ENCODE measurements around the gene MT3. TPM values are rescaled to one million over a fixed set of nuclear protein-coding genes. Genes with fewer than 3 reads are reported as not detected.

Gene MT3
- total and polyA plus RNA-seq, 2 of the 13 experiments (the other 11 are each of a cell fraction or from before 2014, with no cell fraction given), result not detected

DNA sequence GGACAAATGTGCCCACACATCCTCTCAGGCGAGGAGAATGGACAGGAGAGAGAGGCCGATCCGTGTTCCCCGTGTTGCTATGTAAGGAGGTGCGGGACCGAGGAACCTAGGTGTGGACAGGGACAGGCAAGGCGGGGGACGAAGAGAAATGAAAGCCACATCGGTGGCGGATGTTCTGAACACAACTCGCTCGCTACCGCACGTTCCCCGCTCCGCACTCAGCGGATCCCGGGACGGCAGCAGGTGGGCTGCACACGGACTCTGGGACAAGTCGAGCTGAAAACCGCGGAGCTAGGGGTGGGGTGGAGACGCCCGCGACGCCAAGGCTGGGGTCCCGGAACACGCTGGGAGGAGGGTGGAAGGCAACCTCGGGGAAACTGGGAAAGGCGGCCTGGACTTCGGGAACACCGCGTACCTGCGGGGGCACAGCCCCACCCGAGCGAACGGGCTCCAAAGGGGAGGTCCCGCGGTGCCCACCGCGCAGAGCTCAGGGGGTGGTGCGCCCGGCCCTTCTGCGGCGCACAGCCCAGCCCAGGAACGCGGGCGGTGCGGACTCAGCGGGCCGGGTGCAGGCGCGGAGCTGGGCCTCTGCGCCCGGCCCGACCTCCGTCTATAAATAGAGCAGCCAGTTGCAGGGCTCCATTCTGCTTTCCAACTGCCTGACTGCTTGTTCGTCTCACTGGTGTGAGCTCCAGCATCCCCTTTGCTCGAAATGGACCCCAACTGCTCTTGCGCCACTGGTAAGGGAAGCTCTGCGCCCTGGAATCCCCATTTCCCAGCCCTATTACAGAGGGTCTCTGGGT is 36.0 kb downstream of the MT3 start, which contains the start of gene MT1E (continued):
- TF ChIP-seq, protein P1, sequence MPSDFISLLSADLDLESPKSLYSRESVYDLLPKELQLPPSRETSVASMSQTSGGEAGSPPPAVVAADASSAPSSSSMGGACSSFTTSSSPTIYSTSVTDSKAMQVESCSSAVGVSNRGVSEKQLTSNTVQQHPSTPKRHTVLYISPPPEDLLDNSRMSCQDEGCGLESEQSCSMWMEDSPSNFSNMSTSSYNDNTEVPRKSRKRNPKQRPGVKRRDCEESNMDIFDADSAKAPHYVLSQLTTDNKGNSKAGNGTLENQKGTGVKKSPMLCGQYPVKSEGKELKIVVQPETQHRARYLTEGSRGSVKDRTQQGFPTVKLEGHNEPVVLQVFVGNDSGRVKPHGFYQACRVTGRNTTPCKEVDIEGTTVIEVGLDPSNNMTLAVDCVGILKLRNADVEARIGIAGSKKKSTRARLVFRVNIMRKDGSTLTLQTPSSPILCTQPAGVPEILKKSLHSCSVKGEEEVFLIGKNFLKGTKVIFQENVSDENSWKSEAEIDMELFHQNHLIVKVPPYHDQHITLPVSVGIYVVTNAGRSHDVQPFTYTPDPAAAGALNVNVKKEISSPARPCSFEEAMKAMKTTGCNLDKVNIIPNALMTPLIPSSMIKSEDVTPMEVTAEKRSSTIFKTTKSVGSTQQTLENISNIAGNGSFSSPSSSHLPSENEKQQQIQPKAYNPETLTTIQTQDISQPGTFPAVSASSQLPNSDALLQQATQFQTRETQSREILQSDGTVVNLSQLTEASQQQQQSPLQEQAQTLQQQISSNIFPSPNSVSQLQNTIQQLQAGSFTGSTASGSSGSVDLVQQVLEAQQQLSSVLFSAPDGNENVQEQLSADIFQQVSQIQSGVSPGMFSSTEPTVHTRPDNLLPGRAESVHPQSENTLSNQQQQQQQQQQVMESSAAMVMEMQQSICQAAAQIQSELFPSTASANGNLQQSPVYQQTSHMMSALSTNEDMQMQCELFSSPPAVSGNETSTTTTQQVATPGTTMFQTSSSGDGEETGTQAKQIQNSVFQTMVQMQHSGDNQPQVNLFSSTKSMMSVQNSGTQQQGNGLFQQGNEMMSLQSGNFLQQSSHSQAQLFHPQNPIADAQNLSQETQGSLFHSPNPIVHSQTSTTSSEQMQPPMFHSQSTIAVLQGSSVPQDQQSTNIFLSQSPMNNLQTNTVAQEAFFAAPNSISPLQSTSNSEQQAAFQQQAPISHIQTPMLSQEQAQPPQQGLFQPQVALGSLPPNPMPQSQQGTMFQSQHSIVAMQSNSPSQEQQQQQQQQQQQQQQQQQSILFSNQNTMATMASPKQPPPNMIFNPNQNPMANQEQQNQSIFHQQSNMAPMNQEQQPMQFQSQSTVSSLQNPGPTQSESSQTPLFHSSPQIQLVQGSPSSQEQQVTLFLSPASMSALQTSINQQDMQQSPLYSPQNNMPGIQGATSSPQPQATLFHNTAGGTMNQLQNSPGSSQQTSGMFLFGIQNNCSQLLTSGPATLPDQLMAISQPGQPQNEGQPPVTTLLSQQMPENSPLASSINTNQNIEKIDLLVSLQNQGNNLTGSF (CRISPR knock-in tag; IDR thresholded peaks at IDR 0.05), result no peak
- 0 out of 2 replicates have a peak, but pooled peaks have one; percentile 10 for TF ChIP-seq ZNF619 (CRISPR knock-in tag; IDR thresholded peaks at IDR 0.05)
- TF ChIP-seq REL (CRISPR knock-in tag; conservative IDR thresholded peaks at IDR 0.05), result peak; percentile 26; the same call in 1 of the 2 replicates
- peak; percentile 74; the same call in 1 of the 2 replicates for TF ChIP-seq TOPORS (CRISPR knock-in tag; IDR thresholded peaks at IDR 0.05)
- TF ChIP-seq ZMYM3 (CRISPR knock-in tag; IDR thresholded peaks at IDR 0.05), result no peak
- TF ChIP-seq ZBTB20 (CRISPR knock-in tag; IDR thresholded peaks at IDR 0.05; ENCODE audit: borderline replicate concordance, low read depth), result no peak
- peak; percentile 60 for TF ChIP-seq HDAC2 (CRISPR knock-in tag; IDR thresholded peaks at IDR 0.05)
- TF ChIP-seq ZNF510 (CRISPR knock-in tag; IDR thresholded peaks at IDR 0.05; ENCODE audit: low read depth), result no peak
- peak; percentile 35; the same call in 1 of the 2 replicates for TF ChIP-seq ZNF343 (CRISPR knock-in tag; IDR thresholded peaks at IDR 0.05)
- TF ChIP-seq ARNT (IDR thresholded peaks at IDR 0.05), result no peak
- TF ChIP-seq AGO1 (IDR thresholded peaks at IDR 0.05; ENCODE audit: low read depth, low read length, poor library complexity, severe bottlenecking), result no peak
- TF ChIP-seq, protein P2, sequence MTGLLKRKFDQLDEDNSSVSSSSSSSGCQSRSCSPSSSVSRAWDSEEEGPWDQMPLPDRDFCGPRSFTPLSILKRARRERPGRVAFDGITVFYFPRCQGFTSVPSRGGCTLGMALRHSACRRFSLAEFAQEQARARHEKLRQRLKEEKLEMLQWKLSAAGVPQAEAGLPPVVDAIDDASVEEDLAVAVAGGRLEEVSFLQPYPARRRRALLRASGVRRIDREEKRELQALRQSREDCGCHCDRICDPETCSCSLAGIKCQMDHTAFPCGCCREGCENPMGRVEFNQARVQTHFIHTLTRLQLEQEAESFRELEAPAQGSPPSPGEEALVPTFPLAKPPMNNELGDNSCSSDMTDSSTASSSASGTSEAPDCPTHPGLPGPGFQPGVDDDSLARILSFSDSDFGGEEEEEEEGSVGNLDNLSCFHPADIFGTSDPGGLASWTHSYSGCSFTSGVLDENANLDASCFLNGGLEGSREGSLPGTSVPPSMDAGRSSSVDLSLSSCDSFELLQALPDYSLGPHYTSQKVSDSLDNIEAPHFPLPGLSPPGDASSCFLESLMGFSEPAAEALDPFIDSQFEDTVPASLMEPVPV (CRISPR knock-in tag; IDR thresholded peaks at IDR 0.05), result no peak; the same call in 1 of the 2 replicates
- peak; percentile 86; the same call in 1 of the 2 replicates for TF ChIP-seq KDM2A (CRISPR knock-in tag; IDR thresholded peaks at IDR 0.05; ENCODE audit: borderline replicate concordance, low read depth)
- TF ChIP-seq ZNF430 (CRISPR knock-in tag; IDR thresholded peaks at IDR 0.05), result peak; percentile 34; the same call in 1 of the 2 replicates
- no peak for TF ChIP-seq SRF (IDR thresholded peaks at IDR 0.05; ENCODE audit: low read depth, low read length)
- TF ChIP-seq ETV5 (CRISPR knock-in tag; IDR thresholded peaks at IDR 0.05; ENCODE audit: borderline replicate concordance), result 0 out of 2 replicates have a peak, but pooled peaks have one; percentile 10
- TF ChIP-seq, protein P3, sequence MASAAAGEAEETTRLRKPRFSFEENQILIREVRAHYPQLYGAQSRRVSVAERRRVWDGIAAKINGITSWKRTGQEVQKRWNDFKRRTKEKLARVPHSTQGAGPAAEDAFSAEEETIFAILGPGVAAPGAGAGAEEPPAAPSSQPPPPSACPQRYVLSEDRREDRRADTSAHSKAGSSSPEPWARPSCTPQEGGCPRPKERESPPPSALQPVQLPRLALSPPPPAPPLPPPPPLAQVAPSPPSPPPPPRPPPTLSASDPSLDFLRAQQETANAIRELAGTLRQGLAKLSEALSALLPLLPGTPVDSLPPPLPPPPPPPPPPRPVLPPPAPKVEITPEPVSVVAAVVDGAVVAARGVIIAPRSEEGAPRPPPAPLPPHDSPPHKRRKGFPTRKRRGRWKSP (CRISPR knock-in tag; IDR thresholded peaks at IDR 0.05), result peak; percentile 89
- TF ChIP-seq BORCS8-MEF2B (CRISPR knock-in tag; IDR thresholded peaks at IDR 0.05), result peak; percentile 90
- 0 out of 2 replicates have a peak, but pooled peaks have one; percentile 42 for TF ChIP-seq ZBTB7A (CRISPR knock-in tag; IDR thresholded peaks at IDR 0.05)
- peak; percentile 42; the same call in 1 of the 2 replicates for TF ChIP-seq YEATS4 (CRISPR knock-in tag; IDR thresholded peaks at IDR 0.05; ENCODE audit: borderline replicate concordance)
- no peak for TF ChIP-seq HMG20A (CRISPR knock-in tag; IDR thresholded peaks at IDR 0.05; ENCODE audit: borderline replicate concordance)
- no peak for TF ChIP-seq FOXA3 (CRISPR knock-in tag; IDR thresholded peaks at IDR 0.05)

All from HepG2 (cell line).